MM.1S (cell line): ENCODE measurements around the gene PTPRN2.

Experiments used
- CTCF ChIP-seq: fragments of 300-600 bp; sonication (generic); IDR thresholded peaks from 2 replicates; pipeline ENCODE4 v1.5.1; 2016; ENCODE audit warnings: antibody characterized with exemption, low read length, mixed read lengths
- EZH2 ChIP-seq: fragments of 300-600 bp; sonication (generic); optimal IDR thresholded peaks from 2 replicates; pipeline ENCODE3; 2017; ENCODE audit warnings: low read depth, mild to moderate bottlenecking, antibody characterized with exemption, low read length, mixed read lengths
- EZH2phosphoT487 ChIP-seq: fragments of 300-600 bp; sonication (generic); IDR thresholded peaks from 2 replicates; pipeline ENCODE4 v1.6.1; 2018; ENCODE audit warnings: antibody characterized with exemption, low read length

GRCh38 chr7:158518980-158519632 is 68.5 kb downstream of the PTPRN2 start:
- TF ChIP-seq CTCF: no peak
- no peak for TF ChIP-seq EZH2
- TF ChIP-seq EZH2phosphoT487: no peak
